ENCODE data around the gene PIEZO2. TPM values are rescaled to one million over a fixed set of nuclear protein-coding genes. Genes with fewer than 3 reads are reported as not detected.

Gene PIEZO2
- total RNA-seq, 4 donors from 2014 or later, result 2.7 to 11.7 (median 4.0) TPM

DNA sequence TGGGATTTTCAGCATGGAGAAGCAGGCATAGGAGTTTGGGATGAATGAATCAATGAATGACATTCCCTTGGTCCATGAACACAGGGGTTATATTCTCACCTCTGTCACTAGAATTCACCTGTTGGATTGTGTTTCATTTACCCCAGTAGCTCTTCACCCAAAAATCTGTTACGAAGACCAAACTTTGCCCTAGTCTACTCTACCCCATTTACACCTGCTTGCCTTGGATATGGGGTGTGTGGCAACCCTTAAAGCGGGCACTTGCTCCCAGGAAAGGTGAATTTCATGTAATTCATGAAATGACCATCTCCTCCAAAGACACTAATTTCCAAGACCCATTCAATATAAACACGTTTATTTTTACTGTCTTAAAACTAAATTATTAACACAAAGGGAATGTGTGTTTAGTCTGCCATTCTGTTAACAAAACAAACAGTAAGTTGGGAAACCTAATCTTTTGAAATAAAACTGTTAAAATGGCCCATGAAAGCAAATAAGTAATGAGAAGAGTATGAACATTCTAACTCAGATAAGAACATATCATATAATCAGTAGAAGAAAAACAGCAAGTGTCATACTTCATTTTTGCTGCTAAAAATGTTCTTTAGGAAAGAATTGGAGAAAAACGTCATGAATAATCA, 355.5 kb downstream of the PIEZO2 start:
- TF ChIP-seq, protein P1, sequence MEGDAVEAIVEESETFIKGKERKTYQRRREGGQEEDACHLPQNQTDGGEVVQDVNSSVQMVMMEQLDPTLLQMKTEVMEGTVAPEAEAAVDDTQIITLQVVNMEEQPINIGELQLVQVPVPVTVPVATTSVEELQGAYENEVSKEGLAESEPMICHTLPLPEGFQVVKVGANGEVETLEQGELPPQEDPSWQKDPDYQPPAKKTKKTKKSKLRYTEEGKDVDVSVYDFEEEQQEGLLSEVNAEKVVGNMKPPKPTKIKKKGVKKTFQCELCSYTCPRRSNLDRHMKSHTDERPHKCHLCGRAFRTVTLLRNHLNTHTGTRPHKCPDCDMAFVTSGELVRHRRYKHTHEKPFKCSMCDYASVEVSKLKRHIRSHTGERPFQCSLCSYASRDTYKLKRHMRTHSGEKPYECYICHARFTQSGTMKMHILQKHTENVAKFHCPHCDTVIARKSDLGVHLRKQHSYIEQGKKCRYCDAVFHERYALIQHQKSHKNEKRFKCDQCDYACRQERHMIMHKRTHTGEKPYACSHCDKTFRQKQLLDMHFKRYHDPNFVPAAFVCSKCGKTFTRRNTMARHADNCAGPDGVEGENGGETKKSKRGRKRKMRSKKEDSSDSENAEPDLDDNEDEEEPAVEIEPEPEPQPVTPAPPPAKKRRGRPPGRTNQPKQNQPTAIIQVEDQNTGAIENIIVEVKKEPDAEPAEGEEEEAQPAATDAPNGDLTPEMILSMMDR (IDR thresholded peaks at IDR 0.05), result no peak
- no peak for ATAC-seq (ENCODE audit: low FRiP score)
- DNase-seq (ENCODE audit: low spot score), result no peak

DNA sequence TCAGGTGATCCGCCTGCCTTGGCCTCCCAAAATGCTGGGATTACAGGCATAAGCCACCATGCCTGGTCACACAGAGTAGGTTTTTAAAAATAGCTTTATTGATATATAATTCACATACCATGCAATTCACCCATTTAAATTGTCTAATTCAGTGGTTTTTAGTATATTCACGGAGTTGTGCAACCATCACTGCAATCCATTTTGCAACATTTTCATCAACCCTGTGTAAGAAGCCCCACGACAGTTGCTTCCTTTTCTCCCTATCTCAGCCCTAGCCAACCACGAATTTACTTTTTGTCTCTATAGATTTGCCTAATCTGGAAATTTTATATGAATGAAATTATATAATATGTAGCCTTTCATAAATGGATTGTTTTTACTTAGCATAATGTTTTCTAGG, 357.2 kb downstream of the PIEZO2 start:
- no peak for ATAC-seq (ENCODE audit: low FRiP score)
- TF ChIP-seq, protein P1 (IDR thresholded peaks at IDR 0.05), result no peak

DNA sequence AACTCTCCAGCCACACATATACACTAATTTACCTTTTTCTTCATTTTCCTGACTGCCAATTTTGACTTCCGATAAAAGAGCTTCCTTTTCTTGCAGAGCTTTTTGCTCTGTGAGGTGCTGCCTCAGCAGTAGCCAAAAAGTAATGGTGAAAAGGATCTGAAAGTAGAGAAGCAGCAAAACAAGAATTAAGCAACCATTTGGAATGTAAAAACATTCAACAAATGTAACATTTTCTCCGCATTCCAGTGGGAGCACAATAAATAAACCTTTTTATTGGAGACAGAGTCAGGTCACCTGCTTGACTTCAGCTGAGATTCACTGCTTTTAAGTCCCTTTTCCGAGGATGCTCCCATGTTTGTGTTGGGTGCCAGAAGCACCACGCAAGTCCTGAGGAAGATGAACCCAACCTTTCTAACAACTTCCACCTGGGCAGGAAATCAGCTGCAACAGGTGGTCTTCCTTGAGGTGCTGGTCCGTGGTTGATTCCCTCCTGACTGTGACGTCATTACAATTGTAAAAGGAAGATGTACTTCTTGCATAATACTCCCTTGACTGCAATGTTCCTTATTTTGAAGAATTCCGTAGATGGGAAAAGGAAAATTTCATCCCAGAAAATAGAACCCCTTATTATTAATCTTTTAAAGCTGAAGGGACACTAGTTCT, 358.1 kb downstream of the PIEZO2 start:
- DNase-seq (ENCODE audit: low spot score) (no peak), ATAC-seq (ENCODE audit: low FRiP score) (no peak)
- TF ChIP-seq, protein P1 (IDR thresholded peaks at IDR 0.05), result no peak

More for the DNA sequence above, 357.2 kb downstream of the PIEZO2 start:
- DNase-seq (ENCODE audit: low spot score), result no peak

DNA sequence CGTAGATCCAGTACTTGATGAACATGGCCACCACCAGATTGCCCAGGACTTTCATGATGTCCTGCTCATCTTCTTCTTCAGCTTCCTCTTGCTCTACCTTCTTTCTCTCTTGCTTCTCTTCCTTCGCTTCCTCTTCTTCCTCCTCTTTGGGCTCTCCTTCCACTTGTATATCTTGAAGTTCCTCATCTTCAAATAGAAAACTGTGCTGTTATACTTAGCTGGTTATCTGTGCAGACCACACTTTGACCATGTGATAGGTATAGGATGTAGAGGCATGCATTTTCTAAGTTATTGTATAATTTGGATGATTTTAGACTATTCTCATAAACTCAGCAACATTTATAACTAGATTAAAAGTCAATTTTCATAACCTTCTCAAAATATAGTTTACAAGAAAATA, 360.2 kb downstream of the PIEZO2 start:
- TF ChIP-seq, protein P1 (IDR thresholded peaks at IDR 0.05), result no peak
- DNase-seq (ENCODE audit: low spot score), result no peak
- no peak for ATAC-seq (ENCODE audit: low FRiP score)

DNA sequence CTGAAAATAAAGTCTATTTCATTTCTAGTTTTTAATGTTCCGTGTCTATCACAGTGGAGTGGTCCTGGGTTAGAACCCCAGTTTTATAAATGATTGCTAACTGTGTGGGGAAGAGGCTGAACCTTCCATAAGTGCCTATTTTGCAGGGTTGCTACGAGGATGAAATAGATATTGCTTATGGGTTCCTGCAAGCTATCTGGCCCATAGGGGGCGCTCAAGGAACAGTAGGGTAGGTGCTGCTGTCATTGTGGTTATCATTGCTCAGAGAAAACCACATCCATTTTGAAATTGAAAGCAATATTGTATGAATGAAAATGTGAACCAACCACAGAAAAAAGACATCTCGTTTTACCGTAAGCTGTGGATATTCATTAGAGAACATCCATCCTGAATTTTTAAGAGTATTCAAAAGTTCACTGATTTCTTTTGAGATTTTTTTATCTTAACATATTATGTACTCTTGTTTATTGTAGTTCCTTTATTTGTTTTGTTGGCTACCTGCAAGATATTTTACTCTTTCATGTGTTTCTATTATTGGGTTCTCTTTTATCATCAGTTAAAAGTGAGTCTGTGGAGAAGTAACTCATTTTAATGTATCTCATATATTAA, 362.0 kb downstream of the PIEZO2 start:
- peak; percentile 51 for ATAC-seq (ENCODE audit: low FRiP score)
- TF ChIP-seq, protein P1 (IDR thresholded peaks at IDR 0.05), result no peak
- DNase-seq (ENCODE audit: low spot score), result peak; percentile 97

DNA sequence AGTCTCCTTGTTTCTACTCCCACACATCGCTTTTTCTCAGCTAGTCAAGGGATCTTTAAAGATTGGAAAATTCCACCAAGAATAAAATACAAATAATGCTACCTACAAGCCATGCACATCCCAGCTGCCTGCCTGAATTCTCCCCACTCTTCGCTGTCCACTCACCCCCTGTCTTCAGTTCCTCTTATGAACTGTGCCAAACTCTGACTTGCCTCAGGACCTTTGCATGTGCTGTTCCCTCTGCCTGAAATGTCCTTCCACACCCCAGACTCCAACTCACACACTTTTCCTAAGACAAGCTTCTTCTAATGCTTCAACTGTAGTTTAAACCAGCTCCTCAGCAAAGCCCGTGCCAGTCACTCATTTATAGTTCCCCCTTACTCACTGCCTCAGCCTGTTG, 363.6 kb downstream of the PIEZO2 start:
- no peak for ATAC-seq (ENCODE audit: low FRiP score)
- TF ChIP-seq, protein P1 (IDR thresholded peaks at IDR 0.05), result no peak
- no peak for DNase-seq (ENCODE audit: low spot score)
